ENCODE data around the gene CORO2B. TPM values are rescaled to one million over a fixed set of nuclear protein-coding genes. Genes with fewer than 3 reads are reported as not detected.

The CORO2B gene
- total and polyA plus RNA-seq, 2 of the 13 experiments (the other 11 are each of a cell fraction or from before 2014, with no cell fraction given) = 0.35 to 0.63 TPM

DNA sequence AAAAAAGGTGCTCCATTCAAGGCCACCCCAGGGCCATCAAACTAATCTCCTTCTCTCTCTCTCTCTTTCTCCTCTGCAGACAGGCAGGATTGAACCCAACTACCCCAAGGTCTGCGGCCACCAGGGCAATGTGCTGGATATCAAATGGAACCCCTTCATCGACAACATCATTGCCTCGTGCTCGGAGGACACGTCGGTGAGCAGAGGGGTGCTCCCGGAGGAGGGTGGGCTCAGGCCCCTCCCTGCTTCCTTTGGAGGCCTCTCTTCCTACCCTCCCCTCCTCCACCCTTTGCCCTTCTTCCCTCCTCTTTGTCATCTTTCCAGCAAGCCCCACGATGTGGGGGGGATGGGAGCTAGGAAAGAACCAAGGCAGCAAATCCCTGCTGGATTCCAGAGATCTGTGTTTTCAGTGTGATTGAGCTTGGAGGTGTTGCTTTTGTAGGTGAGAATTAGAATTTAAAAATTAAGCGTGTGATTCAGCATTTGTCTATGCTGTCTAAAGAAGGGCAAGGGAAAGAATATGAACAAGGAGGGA lies 116.3 kb downstream of the CORO2B start (continued):
- TF ChIP-seq, protein P1, sequence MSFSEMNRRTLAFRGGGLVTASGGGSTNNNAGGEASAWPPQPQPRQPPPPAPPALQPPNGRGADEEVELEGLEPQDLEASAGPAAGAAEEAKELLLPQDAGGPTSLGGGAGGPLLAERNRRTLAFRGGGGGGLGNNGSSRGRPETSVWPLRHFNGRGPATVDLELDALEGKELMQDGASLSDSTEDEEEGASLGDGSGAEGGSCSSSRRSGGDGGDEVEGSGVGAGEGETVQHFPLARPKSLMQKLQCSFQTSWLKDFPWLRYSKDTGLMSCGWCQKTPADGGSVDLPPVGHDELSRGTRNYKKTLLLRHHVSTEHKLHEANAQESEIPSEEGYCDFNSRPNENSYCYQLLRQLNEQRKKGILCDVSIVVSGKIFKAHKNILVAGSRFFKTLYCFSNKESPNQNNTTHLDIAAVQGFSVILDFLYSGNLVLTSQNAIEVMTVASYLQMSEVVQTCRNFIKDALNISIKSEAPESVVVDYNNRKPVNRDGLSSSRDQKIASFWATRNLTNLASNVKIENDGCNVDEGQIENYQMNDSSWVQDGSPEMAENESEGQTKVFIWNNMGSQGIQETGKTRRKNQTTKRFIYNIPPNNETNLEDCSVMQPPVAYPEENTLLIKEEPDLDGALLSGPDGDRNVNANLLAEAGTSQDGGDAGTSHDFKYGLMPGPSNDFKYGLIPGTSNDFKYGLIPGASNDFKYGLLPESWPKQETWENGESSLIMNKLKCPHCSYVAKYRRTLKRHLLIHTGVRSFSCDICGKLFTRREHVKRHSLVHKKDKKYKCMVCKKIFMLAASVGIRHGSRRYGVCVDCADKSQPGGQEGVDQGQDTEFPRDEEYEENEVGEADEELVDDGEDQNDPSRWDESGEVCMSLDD (CRISPR knock-in tag; IDR thresholded peaks at IDR 0.05; ENCODE audit: borderline replicate concordance) = no peak

DNA sequence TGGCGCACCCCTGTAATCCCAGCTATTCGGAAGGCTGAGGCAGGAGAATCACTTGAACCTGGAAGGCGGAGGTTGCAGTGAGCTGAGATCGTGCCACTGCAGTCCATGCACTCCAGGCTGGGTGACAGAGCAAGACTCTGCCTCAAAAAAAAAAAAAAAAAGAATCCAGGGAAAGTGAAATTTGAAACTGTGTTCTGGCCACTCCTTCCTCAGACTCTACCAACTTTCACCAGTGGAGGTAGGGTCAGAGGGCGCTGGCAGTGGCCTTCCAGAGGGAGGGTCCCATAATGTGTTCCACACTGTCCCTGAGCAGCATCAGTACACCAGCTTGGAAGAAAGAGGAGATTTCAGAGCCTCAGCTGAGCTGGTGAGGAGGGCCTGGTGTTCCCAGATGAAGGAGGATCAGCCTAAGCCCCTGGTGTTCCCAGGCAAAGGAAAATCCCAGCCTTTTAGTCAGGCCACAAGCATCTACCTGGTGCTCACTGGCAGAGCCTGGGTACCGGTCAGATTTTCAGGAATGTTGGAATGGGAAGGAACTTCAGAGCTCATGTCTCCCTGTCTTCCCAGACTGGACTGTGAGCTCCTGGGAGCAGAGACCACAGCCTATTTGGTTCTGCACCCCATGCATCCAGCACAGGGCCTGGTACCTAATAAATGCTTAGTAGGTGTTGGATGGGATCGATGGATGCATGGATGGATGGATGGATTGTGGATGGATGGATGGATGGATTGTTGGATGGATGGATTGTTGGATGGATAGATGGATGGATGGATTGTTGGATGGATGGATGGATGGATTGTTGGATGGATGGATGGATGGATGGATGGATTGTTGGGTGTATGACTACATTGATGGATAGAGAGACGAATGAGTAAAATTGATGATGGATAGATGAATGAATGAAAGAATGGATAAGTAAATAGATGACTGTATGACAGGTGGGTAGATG lies 117.9 kb downstream of the CORO2B start:
- 45% methylated on average over 7 of the region's 8 CpGs for WGBS (ENCODE audit: low lambda C conversion rate)
- intact Hi-C loops (cut with micrococcal nuclease; ENCODE audit: unreplicated experiment) = no loop called here
- no peak for DNase-seq (ENCODE audit: low spot score)
- ATAC-seq = no peak
- no peak overlapping the region for H3K4me2 ChIP-seq (ENCODE audit: low read depth, low read length)
- in situ Hi-C loops (cut with HindIII; ENCODE audit: extremely low pct_ligation_motif_present, low pct_unique_long_range_greater_than_20kb) = no loop called here
- no peaks in the 10 kb centered on the region for H3K36me3 ChIP-seq (replicated peaks in 1 of 2; ENCODE audit: control insufficient read depth in 1 of 2, insufficient read depth in 2 of 2, low read length in 2 of 2)
- H3K27ac ChIP-seq (ENCODE audit: extremely low read length, insufficient read depth, low read length) = no peak overlapping the region
- 0 out of 5 replicates have a peak, but pooled peaks cover 0 to 9% of the 10 kb centered on the region in 2 experiments for H3K27me3 ChIP-seq (ENCODE audit: control insufficient read depth in 1 of 2, insufficient read depth in 2 of 2, low read length in 2 of 2)
- no peaks in the 10 kb centered on the region for H3K4me1 ChIP-seq (ENCODE audit: insufficient read depth, low read length)
- no peaks in the 10 kb centered on the region for H4K20me1 ChIP-seq (ENCODE audit: insufficient read depth, low read length)
- H3K9me3 ChIP-seq (ENCODE audit: low read length) = no peaks in the 10 kb centered on the region
- no peak overlapping the region for H2AFZ ChIP-seq (ENCODE audit: low read length)
- ChIA-PET POLR2A (no interaction called here), CTCF (ENCODE audit: low intra/inter-chr PET ratio, low total read pairs) (no interaction called here)
- no peak overlapping the region for H3K4me3 ChIP-seq (replicated peaks in 1 of 3; ENCODE audit: insufficient read depth in 1 of 3, low read depth in 2 of 3, low read length in 3 of 3)
- FAIRE-seq = no peak
- H3K79me2 ChIP-seq (ENCODE audit: insufficient read depth, low read length) = no peaks in the 10 kb centered on the region
- no TSS peak for BruUV-seq (replicated peaks)
- H3K9ac ChIP-seq (ENCODE audit: insufficient read depth, low read depth, low read length) = no peak overlapping the region
- TF ChIP-seq, protein P2, sequence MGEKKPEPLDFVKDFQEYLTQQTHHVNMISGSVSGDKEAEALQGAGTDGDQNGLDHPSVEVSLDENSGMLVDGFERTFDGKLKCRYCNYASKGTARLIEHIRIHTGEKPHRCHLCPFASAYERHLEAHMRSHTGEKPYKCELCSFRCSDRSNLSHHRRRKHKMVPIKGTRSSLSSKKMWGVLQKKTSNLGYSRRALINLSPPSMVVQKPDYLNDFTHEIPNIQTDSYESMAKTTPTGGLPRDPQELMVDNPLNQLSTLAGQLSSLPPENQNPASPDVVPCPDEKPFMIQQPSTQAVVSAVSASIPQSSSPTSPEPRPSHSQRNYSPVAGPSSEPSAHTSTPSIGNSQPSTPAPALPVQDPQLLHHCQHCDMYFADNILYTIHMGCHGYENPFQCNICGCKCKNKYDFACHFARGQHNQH (CRISPR knock-in tag; IDR thresholded peaks at IDR 0.05) = no peak
- TF ChIP-seq SP4 (CRISPR knock-in tag; IDR thresholded peaks at IDR 0.05) = no peak
- TF ChIP-seq GATAD1 (CRISPR knock-in tag; IDR thresholded peaks at IDR 0.05) = no peak
- no peak for TF ChIP-seq NBN (conservative IDR thresholded peaks at IDR 0.05)
- TF ChIP-seq FOXP1 (IDR thresholded peaks at IDR 0.05) = no peak
- TF ChIP-seq FOXP1 (CRISPR knock-in tag; IDR thresholded peaks at IDR 0.05) = no peak
- TF ChIP-seq PHB2 (IDR thresholded peaks at IDR 0.05; ENCODE audit: partially characterized antibody) = no peak
- TF ChIP-seq, protein P3, sequence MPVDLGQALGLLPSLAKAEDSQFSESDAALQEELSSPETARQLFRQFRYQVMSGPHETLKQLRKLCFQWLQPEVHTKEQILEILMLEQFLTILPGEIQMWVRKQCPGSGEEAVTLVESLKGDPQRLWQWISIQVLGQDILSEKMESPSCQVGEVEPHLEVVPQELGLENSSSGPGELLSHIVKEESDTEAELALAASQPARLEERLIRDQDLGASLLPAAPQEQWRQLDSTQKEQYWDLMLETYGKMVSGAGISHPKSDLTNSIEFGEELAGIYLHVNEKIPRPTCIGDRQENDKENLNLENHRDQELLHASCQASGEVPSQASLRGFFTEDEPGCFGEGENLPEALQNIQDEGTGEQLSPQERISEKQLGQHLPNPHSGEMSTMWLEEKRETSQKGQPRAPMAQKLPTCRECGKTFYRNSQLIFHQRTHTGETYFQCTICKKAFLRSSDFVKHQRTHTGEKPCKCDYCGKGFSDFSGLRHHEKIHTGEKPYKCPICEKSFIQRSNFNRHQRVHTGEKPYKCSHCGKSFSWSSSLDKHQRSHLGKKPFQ (CRISPR knock-in tag; IDR thresholded peaks at IDR 0.05; ENCODE audit: insufficient replicate concordance) = no peak
- no peak for TF ChIP-seq ZNF510 (CRISPR knock-in tag; IDR thresholded peaks at IDR 0.05; ENCODE audit: low read depth)
- TF ChIP-seq NFE2 (CRISPR knock-in tag; IDR thresholded peaks at IDR 0.05) = no peak
- TF ChIP-seq SNAPC2 (CRISPR knock-in tag; IDR thresholded peaks at IDR 0.05) = no peak
- TF ChIP-seq, protein P4, sequence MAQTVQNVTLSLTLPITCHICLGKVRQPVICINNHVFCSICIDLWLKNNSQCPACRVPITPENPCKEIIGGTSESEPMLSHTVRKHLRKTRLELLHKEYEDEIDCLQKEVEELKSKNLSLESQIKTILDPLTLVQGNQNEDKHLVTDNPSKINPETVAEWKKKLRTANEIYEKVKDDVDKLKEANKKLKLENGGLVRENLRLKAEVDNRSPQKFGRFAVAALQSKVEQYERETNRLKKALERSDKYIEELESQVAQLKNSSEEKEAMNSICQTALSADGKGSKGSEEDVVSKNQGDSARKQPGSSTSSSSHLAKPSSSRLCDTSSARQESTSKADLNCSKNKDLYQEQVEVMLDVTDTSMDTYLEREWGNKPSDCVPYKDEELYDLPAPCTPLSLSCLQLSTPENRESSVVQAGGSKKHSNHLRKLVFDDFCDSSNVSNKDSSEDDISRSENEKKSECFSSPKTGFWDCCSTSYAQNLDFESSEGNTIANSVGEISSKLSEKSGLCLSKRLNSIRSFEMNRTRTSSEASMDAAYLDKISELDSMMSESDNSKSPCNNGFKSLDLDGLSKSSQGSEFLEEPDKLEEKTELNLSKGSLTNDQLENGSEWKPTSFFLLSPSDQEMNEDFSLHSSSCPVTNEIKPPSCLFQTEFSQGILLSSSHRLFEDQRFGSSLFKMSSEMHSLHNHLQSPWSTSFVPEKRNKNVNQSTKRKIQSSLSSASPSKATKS (CRISPR knock-in tag; IDR thresholded peaks at IDR 0.05) = no peak

Measured in HepG2 (cell line).